ENCODE measurements around the gene PLCB2. TPM values are rescaled to one million over a fixed set of nuclear protein-coding genes. Genes with fewer than 3 reads are reported as not detected.

PLCB2 gene
- total and polyA plus RNA-seq, 9 of the 15 experiments (the other 6 are each of a cell fraction or from before 2014, with no cell fraction given), result 0.37 to 12.3 (median 8.0) TPM

- TF ChIP-seq PRDM10 (IDR thresholded peaks at IDR 0.05; ENCODE audit: partially characterized antibody), result no peak
- TF ChIP-seq DIDO1 (tag; IDR thresholded peaks at IDR 0.05; ENCODE audit: low read depth), result no peak
- no peak for TF ChIP-seq FOXA1 (IDR thresholded peaks at IDR 0.05; ENCODE audit: borderline replicate concordance)
- TF ChIP-seq PBX2 (CRISPR knock-in tag; IDR thresholded peaks at IDR 0.05; ENCODE audit: low read depth), result no peak
- TF ChIP-seq PBX2 (tag; conservative IDR thresholded peaks at IDR 0.05; ENCODE audit: low read depth), result no peak
- no peak for TF ChIP-seq AFF1 (IDR thresholded peaks at IDR 0.05; ENCODE audit: low read depth in 1 of 2, partially characterized antibody in 2 of 2)
- no peak for TF ChIP-seq POLR2AphosphoS2 (IDR thresholded peaks at IDR 0.05; ENCODE audit: low read length)
Measured at GRCh38 chr15:40310993-40311392, 3.3 kb upstream of the PLCB2 start (continued).
